Mesothelial cell of epicardium (in vitro differentiated cells): Measurements from ENCODE around the gene RDM1. TPM values are rescaled to one million over a fixed set of nuclear protein-coding genes. Genes with fewer than 3 reads are reported as not detected.
"Not testable (repeated sequence)": the region's sequence is repeated elsewhere in the genome, so short reads cannot be mapped to it uniquely, and the experiment has no call there.

Experiments used
- DNase-seq, 2 experiments: peaks; one replicate each; pipeline ENCODE4 v3.0.0; 2021; ENCODE audit warnings: low spot score in 2 of 2; ENCODE audit not compliant: unreplicated experiment in 2 of 2
- H3K27ac Mint-ChIP-seq: 2 replicates; pipeline ENCODE4 v1.8.0; 2021; ENCODE audit warnings: mixed read lengths
- H3K27me3 Mint-ChIP-seq: 2 replicates; pipeline ENCODE4 v1.8.0; 2021; ENCODE audit warnings: low read depth, mixed read lengths
- H3K36me3 Mint-ChIP-seq: 2 replicates; pipeline ENCODE4 v1.8.0; 2021; ENCODE audit warnings: mixed read lengths
- H3K4me1 Mint-ChIP-seq: 2 replicates; pipeline ENCODE4 v1.8.0; 2021; ENCODE audit warnings: mixed read lengths
- H3K4me3 Mint-ChIP-seq: 2 replicates; pipeline ENCODE4 v1.8.0; 2021; ENCODE audit warnings: mild to moderate bottlenecking, moderate library complexity, mixed read lengths
- H3K9me3 Mint-ChIP-seq: 2 replicates; pipeline ENCODE4 v1.8.0; 2021; ENCODE audit warnings: mixed read lengths
- CTCF ChIP-seq: fragments of 200-600 bp; sonication (generic); IDR thresholded peaks from one replicate; pipeline ENCODE4 v1.5.0; 2021; ENCODE audit warnings: antibody characterized with exemption; ENCODE audit not compliant: unreplicated experiment
- total RNA-seq: library from RNA; stranded (reverse); gene quantifications from 3 replicates; pipeline ENCODE4 v1.2.1, GENCODE V29; 2021

The RDM1 gene
- total RNA-seq, 1 donor from 2014 or later, result 3.4 TPM

GRCh38 chr17:35903451-35903850 lies 27.1 kb downstream of the RDM1 start:
- TF ChIP-seq CTCF, result no peak
- Mint-ChIP-seq H3K9me3 (no peaks in the 10 kb centered on the region), H3K4me3 (no peak overlapping the region), H3K36me3 (no peaks in the 10 kb centered on the region), H3K27ac (peak overlapping the region; percentile 74), H3K4me1 (peaks cover 38% of the 10 kb centered on the region), H3K27me3 (no peaks in the 10 kb centered on the region)
- DNase-seq, result no peak

GRCh38 chr17:35901631-35902175 lies 28.9 kb downstream of the RDM1 start:
- no peak for DNase-seq
- no peaks in the 10 kb centered on the region for H3K27me3 Mint-ChIP-seq
- no peak overlapping the region for H3K4me3 Mint-ChIP-seq
- peaks cover 40% of the 10 kb centered on the region for H3K4me1 Mint-ChIP-seq
- no peaks in the 10 kb centered on the region for H3K36me3 Mint-ChIP-seq
- H3K27ac Mint-ChIP-seq, result peak overlapping the region; percentile 5
- no peaks in the 10 kb centered on the region for H3K9me3 Mint-ChIP-seq
- TF ChIP-seq CTCF, result no peak

DNA sequence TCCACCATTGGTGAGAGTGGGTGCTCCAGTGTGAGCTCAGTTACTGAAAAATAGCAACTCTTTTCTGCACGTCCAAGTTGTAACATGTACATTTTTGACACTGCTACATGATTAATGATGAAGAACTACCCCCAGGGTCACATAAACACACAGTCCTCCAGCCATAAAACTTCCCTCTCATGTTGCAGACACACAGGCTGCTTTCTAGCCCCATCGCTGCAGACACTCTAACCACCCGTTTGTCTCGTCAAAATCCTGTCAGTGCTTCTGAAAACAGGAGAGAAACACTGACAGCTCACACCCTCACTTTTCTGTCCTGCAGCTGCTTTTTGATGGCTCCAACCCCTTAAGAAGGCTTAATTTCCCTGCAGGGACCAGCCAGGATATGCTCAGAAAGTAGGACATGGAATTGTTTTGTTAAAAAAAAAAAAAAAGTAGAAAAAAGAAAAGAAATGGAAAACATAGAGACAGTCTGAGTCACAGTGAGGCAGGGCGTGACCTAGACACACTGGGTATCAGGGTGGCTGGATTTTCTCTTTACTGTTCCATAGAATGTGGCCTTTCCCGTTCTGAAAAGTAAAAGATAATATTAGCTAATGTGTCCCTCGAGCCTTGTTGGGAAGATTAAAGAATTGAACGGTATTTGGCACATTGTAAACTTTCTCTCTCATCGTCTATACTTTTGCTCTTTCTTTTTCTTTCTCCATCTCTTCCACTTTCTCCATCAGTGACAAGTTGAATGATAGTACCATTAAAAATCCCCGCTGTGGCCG lies 29.7 kb downstream of the RDM1 start:
- no peak for TF ChIP-seq CTCF
- Mint-ChIP-seq H3K27me3 (no peaks in the 10 kb centered on the region), H3K4me3 (peak overlapping the region; percentile 2), H3K36me3 (no peaks in the 10 kb centered on the region), H3K9me3 (no peaks in the 10 kb centered on the region), H3K27ac (peak overlapping the region; percentile 85), H3K4me1 (peaks cover 40% of the 10 kb centered on the region)
- no peak for DNase-seq

DNA sequence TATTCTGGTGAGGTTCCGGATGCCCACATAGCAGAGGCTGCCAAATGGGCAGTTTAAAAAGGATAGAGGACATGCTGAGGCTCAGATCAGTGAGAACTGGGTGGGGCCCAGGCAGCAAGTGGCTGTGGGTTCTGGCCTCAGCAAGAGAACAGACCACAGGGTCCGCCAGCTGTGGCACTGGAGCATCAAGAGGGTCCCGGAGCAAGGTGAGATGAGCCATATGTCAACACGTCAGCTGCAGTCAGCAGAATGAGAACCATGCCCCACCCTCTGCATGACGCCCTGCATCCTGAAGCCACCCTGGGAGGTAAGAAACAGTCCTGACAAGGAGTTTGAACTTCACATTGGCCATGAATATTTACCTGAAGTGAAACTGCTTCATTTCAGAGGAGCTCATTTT lies 30.3 kb downstream of the RDM1 start:
- H3K27me3 Mint-ChIP-seq, result no peaks in the 10 kb centered on the region
- TF ChIP-seq CTCF, result no peak
- no peak overlapping the region for H3K27ac Mint-ChIP-seq
- DNase-seq, result no peak
- H3K4me3 Mint-ChIP-seq, result no peak overlapping the region
- H3K4me1 Mint-ChIP-seq, result peaks cover 40% of the 10 kb centered on the region
- no peaks in the 10 kb centered on the region for H3K36me3 Mint-ChIP-seq
- H3K9me3 Mint-ChIP-seq, result no peaks in the 10 kb centered on the region

DNA sequence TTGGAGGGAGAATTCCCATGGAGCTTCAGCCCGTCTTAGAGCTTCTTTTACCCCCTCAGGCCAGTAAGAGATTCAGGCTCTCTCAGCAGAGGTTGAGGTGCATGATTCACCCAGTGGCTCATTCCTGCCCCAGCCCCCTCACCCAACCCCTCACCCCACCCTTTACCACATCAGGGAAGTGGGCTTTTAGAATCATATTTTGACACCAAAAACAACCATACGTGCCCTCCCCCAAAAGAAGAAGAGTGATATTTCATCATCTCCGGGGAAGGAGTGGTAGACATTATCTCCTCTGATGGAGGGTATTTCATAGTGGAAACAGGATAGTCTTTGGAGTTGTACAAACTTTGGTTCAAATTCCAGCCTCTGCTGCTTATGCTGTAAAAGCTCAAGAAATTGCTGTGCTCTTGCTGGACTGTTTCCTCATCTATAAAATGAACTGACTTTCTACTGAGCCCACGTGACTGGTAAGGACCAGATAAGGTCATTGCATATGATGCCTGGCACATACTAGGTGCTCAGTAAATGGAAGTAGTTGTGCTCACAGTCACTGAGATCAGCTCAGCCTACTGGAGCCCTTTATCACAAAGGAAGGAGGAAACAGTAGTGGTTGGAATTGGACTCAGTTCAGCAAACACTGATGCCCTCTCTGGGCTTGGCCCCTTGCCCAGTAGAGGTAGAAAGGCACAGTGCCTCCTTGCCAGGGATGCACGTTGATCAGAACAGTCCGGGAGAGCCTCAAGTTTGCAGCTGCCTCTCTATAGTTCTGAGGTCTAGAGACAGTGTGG lies 32.1 kb downstream of the RDM1 start:
- DNase-seq, result no peak
- TF ChIP-seq CTCF, result no peak
- Mint-ChIP-seq H3K9me3 (no peaks in the 10 kb centered on the region), H3K36me3 (no peaks in the 10 kb centered on the region), H3K27me3 (no peaks in the 10 kb centered on the region), H3K27ac (no peak overlapping the region), H3K4me1 (peaks cover 33% of the 10 kb centered on the region), H3K4me3 (no peak overlapping the region)

- not testable (repeated sequence) for H3K36me3 Mint-ChIP-seq, H3K9me3 Mint-ChIP-seq, H3K4me3 Mint-ChIP-seq, H3K27ac Mint-ChIP-seq, DNase-seq, H3K27me3 Mint-ChIP-seq
- peaks cover 27% of the 10 kb centered on the region for H3K4me1 Mint-ChIP-seq
These were observed 32.8 kb downstream of the RDM1 start for GRCh38 chr17:35897772-35898171.
